HUES6 (cell line): Measurements from ENCODE around the gene HELZ.
A peak's percentile ranks its signal among the peaks of the same experiment; 100 is the strongest.

Experiments
- H3K27ac ChIP-seq: 2 replicates; pipeline ENCODE4 v1.7.0; 2013; ENCODE audit warnings: low read depth, mild to moderate bottlenecking, low read length, inconsistent platforms
- H3K27me3 ChIP-seq: 2 replicates; pipeline ENCODE4 v1.6.1; 2013; ENCODE audit warnings: low read length; ENCODE audit not compliant: control insufficient read depth, insufficient read depth
- H3K36me3 ChIP-seq: 2 replicates; pipeline ENCODE4 v1.6.1; 2013; ENCODE audit warnings: low read length; ENCODE audit not compliant: control insufficient read depth, insufficient read depth
- H3K4me1 ChIP-seq: 2 replicates; pipeline ENCODE4 v1.6.1; 2013; ENCODE audit warnings: low read length; ENCODE audit not compliant: control insufficient read depth, insufficient read depth
- H3K4me3 ChIP-seq: 2 replicates; pipeline ENCODE4 v1.5.1; 2013; ENCODE audit warnings: low read depth, low read length
- H3K9ac ChIP-seq: one replicate; pipeline ENCODE4 v1.6.1; 2013; ENCODE audit warnings: mild to moderate bottlenecking, low read length
- H3K9me3 ChIP-seq: 2 replicates; pipeline ENCODE4 v1.6.1; 2013; ENCODE audit warnings: low read depth, low read length; ENCODE audit not compliant: control insufficient read depth, insufficient read depth

HELZ gene

DNA sequence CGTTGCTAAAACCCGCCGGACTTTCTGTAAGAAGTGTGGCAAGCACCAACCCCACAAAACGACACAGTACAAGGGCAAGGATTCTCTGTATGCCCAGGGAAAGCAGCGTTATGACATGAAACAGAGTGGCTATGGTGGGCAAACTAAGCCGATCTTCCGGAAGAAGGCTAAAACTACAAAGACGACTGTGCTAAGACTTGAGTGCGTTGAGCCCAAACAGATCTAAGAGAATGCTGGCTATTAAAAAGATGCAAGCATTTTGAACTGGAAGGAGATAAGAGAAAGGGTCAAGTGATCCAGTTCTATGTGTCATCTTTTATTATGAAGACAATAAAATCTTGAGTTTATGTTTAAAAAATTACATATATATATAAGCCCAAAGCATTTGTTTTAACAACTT, 20.3 kb downstream of the HELZ start:
- Histone ChIP-seq H3K4me1 (peaks cover 13% of the 10 kb centered on the region), H3K27ac (no peak overlapping the region), H3K9ac (no peak overlapping the region), H3K9me3 (no peaks in the 10 kb centered on the region), H3K36me3 (peaks cover 11% of the 10 kb centered on the region), H3K4me3 (no peak overlapping the region), H3K27me3 (no peaks in the 10 kb centered on the region)

DNA sequence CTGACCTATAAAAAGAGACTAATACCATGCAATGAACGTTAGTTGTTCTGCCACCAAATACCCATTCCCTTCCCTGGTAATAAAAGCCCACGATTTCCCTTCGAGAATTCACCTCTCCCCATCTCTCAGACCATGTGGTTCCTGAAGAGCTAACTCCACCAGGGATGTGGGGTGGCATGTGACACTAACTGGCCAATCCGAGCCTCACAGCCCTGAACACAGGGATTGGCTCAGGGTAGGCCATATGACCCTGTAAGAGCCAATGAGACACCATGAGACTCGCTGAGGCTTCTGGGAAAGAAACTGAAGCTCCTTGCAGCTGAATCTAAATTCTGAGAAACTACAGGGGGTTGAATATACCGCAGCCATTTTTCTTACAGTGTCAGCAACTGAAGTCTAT, 21.1 kb downstream of the HELZ start:
- Histone ChIP-seq H3K4me3 (no peak overlapping the region), H3K27ac (no peak overlapping the region), H3K9ac (no peak overlapping the region), H3K27me3 (no peaks in the 10 kb centered on the region), H3K36me3 (peaks cover 9% of the 10 kb centered on the region), H3K9me3 (no peaks in the 10 kb centered on the region), H3K4me1 (peaks cover 13% of the 10 kb centered on the region)

DNA sequence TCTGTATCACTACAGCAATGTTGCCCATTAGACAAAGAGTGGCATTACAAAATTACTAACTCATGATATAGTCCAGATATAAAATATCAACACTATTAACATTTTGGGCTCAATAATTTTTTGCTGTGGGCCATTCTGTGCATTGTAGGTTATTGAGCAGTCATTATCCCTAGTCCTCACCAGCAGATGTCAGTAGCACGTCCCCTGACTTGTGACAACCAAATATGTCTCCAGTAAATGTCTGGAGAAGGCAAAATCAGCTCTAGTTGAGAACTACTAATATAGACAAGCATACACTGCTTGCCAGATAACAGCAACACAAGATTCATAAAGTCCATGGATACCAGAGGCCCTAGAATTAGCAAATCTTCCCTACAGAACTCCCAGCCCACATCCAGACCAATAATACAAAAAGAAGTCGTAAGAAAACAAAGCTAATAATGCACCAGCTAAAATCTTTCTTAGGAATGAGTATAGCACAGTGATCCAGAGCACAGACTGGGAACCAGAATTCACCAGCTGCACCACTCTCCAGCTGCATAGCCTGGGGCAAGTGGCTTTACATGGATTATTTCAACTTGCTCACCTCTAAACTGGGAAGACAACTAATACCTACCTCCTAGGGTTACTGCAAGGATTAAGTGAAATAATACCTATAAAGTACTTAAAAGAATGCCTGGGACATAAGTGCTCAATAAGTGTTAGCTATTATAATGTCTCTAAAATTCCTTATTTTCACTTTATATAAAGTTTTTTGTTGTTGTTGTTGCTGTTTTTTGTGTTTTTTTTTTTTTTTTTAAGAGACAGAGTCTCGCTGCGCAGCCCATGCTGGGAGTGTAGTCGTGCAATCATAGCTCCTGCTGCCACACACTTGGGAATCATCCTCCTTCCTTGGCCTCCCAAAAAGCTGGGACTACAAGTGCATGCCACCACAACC, 23.7 kb downstream of the HELZ start:
- Histone ChIP-seq H3K4me3 (no peak overlapping the region), H3K4me1 (peaks cover 13% of the 10 kb centered on the region), H3K27ac (no peak overlapping the region), H3K9ac (no peak overlapping the region), H3K9me3 (no peaks in the 10 kb centered on the region), H3K27me3 (no peaks in the 10 kb centered on the region), H3K36me3 (peaks cover 22% of the 10 kb centered on the region)

DNA sequence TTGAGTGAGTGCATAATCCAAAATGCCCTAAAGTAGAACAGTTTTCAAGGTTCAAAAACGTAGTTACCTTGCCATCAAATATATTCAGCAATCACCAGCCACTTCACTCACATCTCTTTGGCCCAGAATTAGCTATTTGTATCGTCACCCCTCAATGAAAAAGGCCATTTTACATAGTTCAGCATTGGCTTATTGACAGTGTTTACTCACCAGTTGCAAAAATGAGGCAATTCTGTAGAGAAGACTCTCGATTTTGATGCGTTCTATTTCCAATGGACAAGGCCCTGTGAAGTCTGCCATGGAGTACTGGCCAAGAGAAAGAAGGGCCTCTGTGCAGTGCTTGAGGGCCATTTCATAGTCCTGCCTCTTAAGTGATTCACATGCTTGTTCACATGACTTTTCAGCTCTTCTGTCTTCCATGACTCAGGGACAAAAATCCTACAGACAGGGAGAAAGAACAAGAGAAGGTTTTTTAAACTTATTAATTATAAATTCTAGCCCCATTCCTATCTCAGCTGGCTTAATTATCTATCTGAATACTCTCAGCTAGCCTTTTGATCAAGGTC, 26.5 kb downstream of the HELZ start:
- Histone ChIP-seq H3K27me3 (no peaks in the 10 kb centered on the region), H3K9me3 (no peaks in the 10 kb centered on the region), H3K27ac (no peak overlapping the region), H3K4me1 (peaks cover 13% of the 10 kb centered on the region), H3K9ac (no peak overlapping the region), H3K4me3 (no peak overlapping the region), H3K36me3 (peaks cover 35% of the 10 kb centered on the region)

DNA sequence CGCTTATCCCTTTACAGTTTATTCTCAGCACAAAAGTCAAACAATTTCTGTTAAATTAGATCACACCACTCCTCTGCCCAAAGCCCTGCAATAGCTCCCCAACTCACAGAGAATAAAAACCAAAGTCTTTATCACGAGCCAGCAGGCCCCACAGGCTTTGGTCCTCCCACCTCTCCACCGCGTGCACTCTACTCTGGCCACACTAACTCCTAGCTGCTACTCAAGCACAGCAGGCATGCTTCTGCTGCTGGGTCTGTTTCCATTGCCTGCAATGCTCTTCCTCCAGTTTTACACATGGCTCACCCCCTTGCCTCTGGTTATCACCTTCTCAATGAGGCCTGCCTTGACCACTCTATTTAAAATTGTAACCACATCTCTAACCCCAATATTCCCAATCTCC, 27.6 kb downstream of the HELZ start:
- H3K27me3 ChIP-seq: no peaks in the 10 kb centered on the region
- H3K9me3 ChIP-seq: no peaks in the 10 kb centered on the region
- no peak overlapping the region for H3K27ac ChIP-seq
- H3K36me3 ChIP-seq: peaks cover 35% of the 10 kb centered on the region
- no peak overlapping the region for H3K9ac ChIP-seq
- H3K4me3 ChIP-seq: no peak overlapping the region
- peaks cover 16% of the 10 kb centered on the region for H3K4me1 ChIP-seq

DNA sequence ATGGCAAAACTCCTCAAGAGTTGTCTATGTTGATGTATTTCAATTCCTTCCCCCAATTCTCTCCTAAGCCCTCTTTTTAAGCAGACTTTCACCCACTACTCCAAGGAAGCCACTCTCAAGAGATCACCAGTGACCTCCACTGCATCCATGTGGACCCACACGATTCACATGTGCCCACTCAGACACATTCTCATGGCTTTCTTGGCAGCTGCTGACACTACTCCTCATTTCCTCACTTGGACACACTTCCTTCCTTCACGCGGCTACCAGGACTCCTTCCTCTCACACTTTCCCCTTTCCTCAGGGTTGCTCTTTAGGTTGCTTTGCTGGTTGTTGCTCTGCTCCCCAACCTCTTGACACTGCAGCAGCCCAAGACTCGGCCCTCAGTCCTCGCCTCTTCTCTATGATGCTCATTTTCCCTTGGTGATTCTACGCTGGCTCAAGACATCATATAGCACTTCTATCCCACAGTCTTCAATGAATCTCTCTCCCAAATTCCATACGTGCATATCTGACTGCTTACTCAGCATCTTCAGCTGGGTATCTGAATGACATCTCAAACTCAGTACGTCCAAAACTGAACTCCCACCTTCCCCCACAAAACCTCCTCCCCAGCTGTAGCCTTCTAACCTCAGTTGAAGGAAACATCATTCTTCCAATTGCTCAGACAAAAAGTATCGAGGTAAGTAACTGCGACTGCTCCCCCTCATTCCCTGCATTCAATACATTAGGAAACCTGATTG, 28.2 kb downstream of the HELZ start:
- H3K9me3 ChIP-seq: no peaks in the 10 kb centered on the region
- H3K4me1 ChIP-seq: peaks cover 10% of the 10 kb centered on the region; the same call in 1 of the 2 replicates
- peaks cover 35% of the 10 kb centered on the region for H3K36me3 ChIP-seq
- H3K4me3 ChIP-seq: no peak overlapping the region
- no peaks in the 10 kb centered on the region for H3K27me3 ChIP-seq
- no peak overlapping the region for H3K27ac ChIP-seq
- H3K9ac ChIP-seq: no peak overlapping the region

DNA sequence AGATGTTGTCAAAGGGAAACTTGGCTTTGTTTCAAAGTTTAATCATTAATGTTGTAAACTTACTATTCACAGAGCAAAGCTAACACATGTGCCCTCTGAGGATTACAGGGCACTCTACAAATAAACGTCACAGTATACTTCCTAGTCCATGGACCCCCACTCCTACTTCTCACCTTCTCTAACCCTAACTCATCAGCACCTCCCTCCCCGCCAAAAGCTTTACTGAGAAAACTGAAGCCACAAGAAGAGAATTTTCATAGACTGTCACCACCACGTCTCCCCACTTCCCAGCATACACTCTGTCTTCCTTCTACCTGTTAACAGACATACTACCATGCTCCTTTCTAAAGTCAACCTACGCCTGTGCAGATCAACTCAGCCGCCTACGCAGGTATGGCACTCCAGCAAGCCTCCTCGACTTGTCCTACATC, 29.0 kb downstream of the HELZ start:
- no peak overlapping the region for H3K9ac ChIP-seq
- peaks cover 35% of the 10 kb centered on the region for H3K36me3 ChIP-seq
- H3K4me1 ChIP-seq: 0 out of 2 replicates have a peak, but pooled peaks cover 6% of the 10 kb centered on the region
- H3K27me3 ChIP-seq: no peaks in the 10 kb centered on the region
- H3K9me3 ChIP-seq: no peaks in the 10 kb centered on the region
- H3K27ac ChIP-seq: no peak overlapping the region
- H3K4me3 ChIP-seq: no peak overlapping the region

DNA sequence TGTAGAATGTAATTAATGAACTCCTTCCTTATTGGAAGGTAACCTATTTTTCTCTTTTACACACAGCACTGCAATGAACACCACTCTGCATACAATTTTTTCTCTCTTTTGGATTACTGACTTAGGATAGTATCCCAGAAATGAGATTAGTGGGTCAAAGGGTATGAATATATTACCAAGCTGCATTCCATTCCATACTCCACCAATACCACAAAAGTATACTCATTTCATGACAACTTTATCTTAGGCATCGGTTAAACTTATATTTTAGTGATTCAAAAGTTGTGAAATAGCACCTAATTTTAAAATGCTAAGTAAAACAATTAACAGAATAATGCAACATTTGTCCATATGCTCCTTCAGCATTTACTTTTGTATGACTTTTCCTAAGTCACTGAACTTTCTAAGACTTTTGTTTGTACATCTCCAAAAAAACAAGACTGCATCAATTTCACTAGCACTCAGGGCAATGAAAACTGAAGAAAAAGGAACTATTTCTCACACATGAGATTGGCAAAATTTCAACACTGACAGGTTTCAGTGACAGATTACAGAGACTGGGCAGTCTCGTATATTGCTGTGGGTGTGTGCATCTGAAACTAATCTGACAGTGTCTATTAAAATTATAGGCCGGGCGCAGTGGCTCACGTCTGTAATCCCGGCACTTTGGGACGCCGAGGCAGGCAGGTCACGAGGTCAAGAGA, 32.1 kb downstream of the HELZ start:
- Histone ChIP-seq H3K36me3 (peaks cover 23% of the 10 kb centered on the region), H3K9me3 (no peaks in the 10 kb centered on the region), H3K9ac (no peak overlapping the region), H3K4me3 (no peak overlapping the region), H3K27me3 (no peaks in the 10 kb centered on the region), H3K27ac (peak overlapping the region; percentile 50; the same call in 1 of the 2 replicates), H3K4me1 (0 out of 2 replicates have a peak, but pooled peaks cover 6% of the 10 kb centered on the region)

DNA sequence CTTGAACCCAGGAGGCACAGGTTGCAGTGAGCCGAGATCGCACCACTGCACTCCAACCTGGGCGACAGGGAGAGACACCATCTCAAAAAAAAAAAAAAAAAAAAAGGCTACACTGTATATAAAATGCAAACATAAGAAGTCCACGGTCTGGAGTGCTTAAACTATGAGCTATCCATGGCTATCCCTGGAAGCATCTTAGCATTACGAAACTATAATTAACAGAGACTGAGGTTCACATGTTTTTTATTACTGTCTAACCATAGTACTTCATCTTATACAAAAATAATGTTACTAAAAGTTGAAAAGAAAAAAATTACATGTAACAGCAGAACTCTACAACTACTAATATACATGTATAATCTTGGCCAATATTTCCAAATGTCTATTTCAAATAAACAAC, 32.8 kb downstream of the HELZ start:
- no peak overlapping the region for H3K27ac ChIP-seq
- no peaks in the 10 kb centered on the region for H3K27me3 ChIP-seq
- H3K4me3 ChIP-seq: no peak overlapping the region
- peaks cover 20% of the 10 kb centered on the region for H3K36me3 ChIP-seq
- no peaks in the 10 kb centered on the region for H3K9me3 ChIP-seq
- no peak overlapping the region for H3K9ac ChIP-seq
- 0 out of 2 replicates have a peak, but pooled peaks cover 6% of the 10 kb centered on the region for H3K4me1 ChIP-seq

DNA sequence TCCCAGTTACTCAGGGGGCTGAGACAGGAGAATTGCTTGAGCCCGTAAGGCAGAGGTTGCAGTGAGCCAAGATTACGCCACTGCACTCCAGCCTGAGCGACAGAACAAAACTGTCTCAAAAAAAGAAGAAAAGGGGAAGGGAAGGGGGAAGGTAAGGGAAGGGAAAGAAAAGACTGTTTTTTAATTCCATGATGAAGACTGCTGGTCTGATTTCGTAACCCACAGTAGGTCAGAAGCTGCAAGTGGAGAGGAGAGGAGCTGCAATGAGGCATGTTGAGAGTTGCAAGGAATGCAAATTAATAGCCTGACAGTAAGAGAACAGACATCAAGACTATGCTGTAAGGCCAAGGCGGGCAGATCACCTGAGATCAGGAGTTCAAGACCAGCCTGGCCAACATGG, 33.3 kb downstream of the HELZ start:
- Histone ChIP-seq H3K4me1 (0 out of 2 replicates have a peak, but pooled peaks cover 6% of the 10 kb centered on the region), H3K9me3 (no peaks in the 10 kb centered on the region), H3K27me3 (no peaks in the 10 kb centered on the region), H3K9ac (no peak overlapping the region), H3K4me3 (no peak overlapping the region), H3K27ac (no peak overlapping the region), H3K36me3 (peaks cover 16% of the 10 kb centered on the region)
